Heart left ventricle (tissue), 16 donors: ENCODE data around the gene TMEM253. TPM values are rescaled to one million over a fixed set of nuclear protein-coding genes. Genes with fewer than 3 reads are reported as not detected.

Experiments used
- ATAC-seq, 4 donors: fragments of 200-7000 bp; cut with Tn5 transposase; one replicate each; pipeline ENCODE4 v1.9.1; 2020 to 2022; ENCODE audit warnings: moderate library complexity in 4 of 4, mild to moderate bottlenecking in 3 of 4, moderate number of reproducible peaks in 1 of 4
- DNase-seq, 5 donors: peaks; one replicate each; pipeline ENCODE4 v3.0.0-alpha.2; 2020
- H3K27ac ChIP-seq, 12 donors: fragments of 200-600 bp; sonication (generic) in 4 of 12; one replicate each; pipeline versions ENCODE4 v1.5.0 to v1.8.0; 2016 to 2022; ENCODE audit warnings: mild to moderate bottlenecking in 2 of 12
- H3K27me3 ChIP-seq, 9 donors: fragments of 200-600 bp; sonication (generic) in 2 of 9; one replicate each; pipeline versions ENCODE4 v1.5.1 to v1.8.0; 2016 to 2022; ENCODE audit warnings: mild to moderate bottlenecking in 3 of 9
- H3K36me3 ChIP-seq, 9 donors: fragments of 200-600 bp; sonication (generic) in 2 of 9; one replicate each; pipeline versions ENCODE4 v1.5.0 to v1.8.0; 2018 to 2022; ENCODE audit warnings: mild to moderate bottlenecking in 2 of 9
- H3K4me1 ChIP-seq, 12 donors: fragments of 200-600 bp; sonication (generic) in 4 of 12; one replicate each; pipeline versions ENCODE4 v1.5.0 to v1.8.0; 2016 to 2022; ENCODE audit warnings: mild to moderate bottlenecking in 3 of 12
- H3K4me3 ChIP-seq, 12 donors: fragments of 200-600 bp; sonication (generic) in 4 of 12; one replicate each; pipeline versions ENCODE4 v1.5.0 to v1.8.0; 2017 to 2022; ENCODE audit warnings: mild to moderate bottlenecking in 9 of 12, moderate library complexity in 4 of 12
- H3K9me3 ChIP-seq, 12 donors: fragments of 200-600 bp; sonication (generic) in 4 of 12; one replicate each; pipeline versions ENCODE4 v1.5.0 to v1.8.0; 2016 to 2022; ENCODE audit warnings: mild to moderate bottlenecking in 1 of 12
- CTCF ChIP-seq, 12 donors: fragments of 200-600 bp; sonication (generic) in 4 of 12; IDR thresholded peaks; one replicate each; pipeline versions ENCODE4 v1.5.0 to v1.8.0; 2018 to 2022; ENCODE audit warnings: antibody characterized with exemption in 12 of 12, mild to moderate bottlenecking in 5 of 12
- POLR2A ChIP-seq, 2 donors: fragments of 450-650 bp; IDR thresholded peaks; one replicate each; pipeline ENCODE4 v1.6.1; 2017; ENCODE audit warnings: antibody characterized with exemption in 2 of 2, mild to moderate bottlenecking in 2 of 2, moderate library complexity in 2 of 2
- WGBS, 4 donors: extraction: QIAGEN DNeasy Blood & Tissue Kit in 2 of 4; methylation state at CpG; one replicate each; pipeline versions ENCODE4 v1.1.5 to v1.1.7; 2013 to 2018; 5-methylcytosine and 5-hydroxymethylcytosine counted together
- intact Hi-C, 10 donors: fragments of 100-400 bp; cut with DNase I; formaldehyde crosslinking; loops; one replicate each; pipeline versions ENCODE4 v1.11.1 to v1.14.2; 2022
- polyA plus RNA-seq, 2 donors: library from polyadenylated mRNA; stranded (reverse); fragments of 200-250 nt; gene quantifications; one replicate each; pipeline ENCODE4 v1.2.3, GENCODE V29; 2013
- total RNA-seq, 9 donors: library from RNA; depleted of rRNA in 2 of 9; stranded (reverse); fragments of >200 nt in 2 of 9; fragmentation: NEBNext Ultra II Directional in 3 of 9; extraction: Animal tissue kit (Norgen Biotek cat#: 25700) in 3 of 9; gene quantifications; one replicate each; pipeline versions ENCODE4 v1.1.0 to v1.2.4, GENCODE V29; 2016 to 2023
- donor health status: ischemic (EF 13 %, LVEDD 7.1; RV severe dilation, severe dysfunction).
- donor health status: healthy with polysubstance abuse.
- donor health status: DM: no; HTN: yes; CAD: no.
- donor health status: DM: no; HTN: no; CAD: no.
- donor health status: ischemic (EF 25% LVEDD 6.9; RV normal size, moderate dysfunction).
- donor health status: ischemic (EF 25% LVEDD 5.7; RV mildly dilated, moderate dysfunction).
- donor health status: healthy.
- donor health status: DM: yes; HTN: yes; CAD: no.
- donor health status: ischemic (EF 35%, LVEDD 5.7; RV mildly dilated, moderate dysfunction).
- donor health status: nonischemic (EF 11% LVEDD 7.7; RV severe dilation, severe dysfunction).
- donor health status: DM: yes; HTN: yes; CAD: no.
- donor health status: PGD.
- donor health status: ischemic (EF 29% LVEDD 5.4; RV normal size, mild dysfunction).
- donor health status: nonischemic (EF 23%, LVEDD 6.1; RV moderate dilation, normal function).

Gene TMEM253
- total and polyA plus RNA-seq, 11 donors: 0.19 to 0.79 (median 0.36) TPM; not detected in 3

DNA sequence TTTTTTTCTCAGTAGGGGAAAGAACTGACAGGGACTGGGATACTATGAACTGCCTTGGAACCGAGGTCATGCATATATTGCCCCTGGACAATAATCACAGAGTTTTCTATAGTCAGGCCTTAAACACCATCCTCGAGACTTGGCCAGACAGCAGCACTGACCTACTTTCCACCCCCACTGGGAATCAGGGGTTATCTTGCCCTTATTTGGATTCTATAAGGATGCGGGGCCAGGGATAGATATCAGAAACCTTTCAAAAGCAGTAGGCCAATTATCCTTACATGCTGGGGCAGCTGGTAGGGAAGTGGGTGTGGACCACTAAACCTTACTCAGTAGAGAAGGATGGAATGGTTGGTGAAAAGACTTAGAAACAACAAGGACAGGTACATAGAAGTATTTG, 4.4 kb upstream of the TMEM253 start:
- Histone ChIP-seq H3K36me3 (peaks cover 0 to 19% (median 15%) of the 10 kb centered on the region in 9 donors), H3K27ac (peak overlapping the region in 10 of 12 donors; percentile 42 to 94 (median 80)), H3K27me3 (no peaks in the 10 kb centered on the region), H3K4me3 (no peak overlapping the region), H3K4me1 (peaks cover 0 to 50% (median 23%) of the 10 kb centered on the region in 12 donors), H3K9me3 (no peaks in the 10 kb centered on the region)
- DNase-seq (no peak), ATAC-seq (no peak)
- 48 to 69% (median 57%) methylated on average over 3 of the region's 3 CpGs for WGBS, 4 donors
- intact Hi-C loops: loop anchor here in 2 of 10 donors (10.0 kb wide), 1 partner anchor 482 kb away; no protein-coding TSS in a partner anchor
- TF ChIP-seq CTCF (IDR thresholded peaks at IDR 0.05) (no peak), POLR2A (IDR thresholded peaks at IDR 0.05) (no peak)

GRCh38 chr14:21096978-21097635, 3.8 kb upstream of the TMEM253 start:
- TF ChIP-seq POLR2A (IDR thresholded peaks at IDR 0.05) (no peak), CTCF (IDR thresholded peaks at IDR 0.05) (no peak)
- Histone ChIP-seq H3K9me3 (no peaks in the 10 kb centered on the region), H3K4me3 (peak overlapping the region in 11 of 12 donors; percentile 40 to 86 (median 66)), H3K36me3 (peaks cover 0 to 13% (median 9%) of the 10 kb centered on the region in 9 donors), H3K27me3 (no peaks in the 10 kb centered on the region), H3K27ac (peak overlapping the region; percentile 57 to 94 (median 80)), H3K4me1 (peaks cover 0 to 48% (median 22%) of the 10 kb centered on the region in 12 donors)
- DNase-seq (no peak), ATAC-seq (no peak)
- 48 to 57% (median 52%) methylated on average over 7 to 10 of the region's 10 CpGs for WGBS, 4 donors
- intact Hi-C loops: loop anchor here in 2 of 10 donors (10.0 kb wide), 1 partner anchor 482 kb away; no protein-coding TSS in a partner anchor

- intact Hi-C loops: loop anchor here in 2 of 10 donors (10.0 kb wide), 1 partner anchor 483 kb away; no protein-coding TSS in a partner anchor
- peak in 2 of 4 donors; percentile 6 to 21 for ATAC-seq
- Histone ChIP-seq H3K4me3 (peak overlapping the region; percentile 10 to 86 (median 65)), H3K36me3 (peaks cover 0 to 8% (median 5%) of the 10 kb centered on the region in 9 donors), H3K27me3 (no peaks in the 10 kb centered on the region), H3K27ac (peak overlapping the region; percentile 57 to 94 (median 80)), H3K9me3 (no peaks in the 10 kb centered on the region), H3K4me1 (peaks cover 0 to 42% (median 19%) of the 10 kb centered on the region in 12 donors)
- 4 to 13% (median 4%) methylated on average over 16 to 19 of the region's 19 CpGs for WGBS, 4 donors
- TF ChIP-seq CTCF (IDR thresholded peaks at IDR 0.05) (no peak), POLR2A (IDR thresholded peaks at IDR 0.05) (no peak)
- no peak for DNase-seq
These were observed 3.2 kb upstream of the TMEM253 start for GRCh38 chr14:21097636-21098075.
